ENCODE results near the gene PTGS1. TPM values are rescaled to one million over a fixed set of nuclear protein-coding genes. Genes with fewer than 3 reads are reported as not detected.

Gene PTGS1
- total and polyA plus RNA-seq, 2 donors (not counting 1 experiment from before 2014, with no cell fraction given) = 9.5 to 15.3 TPM

DNA sequence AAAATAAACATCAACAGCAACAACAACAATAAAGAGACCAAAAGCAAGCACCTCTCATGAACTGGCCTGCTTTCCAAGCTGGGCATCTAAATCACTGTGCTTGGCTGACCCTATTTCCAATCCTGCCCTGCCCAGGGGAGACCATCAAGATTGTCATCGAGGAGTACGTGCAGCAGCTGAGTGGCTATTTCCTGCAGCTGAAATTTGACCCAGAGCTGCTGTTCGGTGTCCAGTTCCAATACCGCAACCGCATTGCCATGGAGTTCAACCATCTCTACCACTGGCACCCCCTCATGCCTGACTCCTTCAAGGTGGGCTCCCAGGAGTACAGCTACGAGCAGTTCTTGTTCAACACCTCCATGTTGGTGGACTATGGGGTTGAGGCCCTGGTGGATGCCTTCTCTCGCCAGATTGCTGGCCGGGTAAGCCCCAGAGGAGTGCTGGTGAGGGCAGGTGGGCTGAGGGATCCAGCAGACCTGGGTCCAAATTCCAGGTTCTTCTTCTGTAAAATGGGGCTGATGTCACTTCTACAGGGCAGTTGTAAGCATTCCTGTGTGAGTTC is 15.6 kb downstream of the PTGS1 start:
- Histone ChIP-seq H4K20me1 (ENCODE audit: control insufficient read depth, insufficient read depth, low read length, poor library complexity, severe bottlenecking) (no peaks in the 10 kb centered on the region), H3K9ac (ENCODE audit: low read length) (no peak overlapping the region), H3K4me3 (ENCODE audit: control extremely low read depth in 1 of 5, extremely low read depth in 1 of 5, insufficient read depth in 1 of 5, low read depth in 2 of 5, low read length in 4 of 5) (no peak overlapping the region), H3K9me3 (ENCODE audit: control extremely low read depth in 1 of 3, control insufficient read depth in 2 of 3, insufficient read depth in 1 of 3, low read length in 2 of 3) (no peaks in the 10 kb centered on the region), H3K4me1 (ENCODE audit: control insufficient read depth in 2 of 2, insufficient read depth in 2 of 2, low read length in 2 of 2) (peaks cover 33 to 37% of the 10 kb centered on the region in 2 donors), H3K27me3 (replicated peaks in 1 of 4; ENCODE audit: control extremely low read depth in 1 of 4, control insufficient read depth in 3 of 4, insufficient read depth in 4 of 4, low read length in 3 of 4) (no peaks in the 10 kb centered on the region), H2AFZ (ENCODE audit: insufficient read depth, low read depth, low read length, poor library complexity, severe bottlenecking) (no peak overlapping the region), H3K79me2 (ENCODE audit: control insufficient read depth, insufficient read depth, low read length) (no peaks in the 10 kb centered on the region), H3K36me3 (replicated peaks in 1 of 2; ENCODE audit: control extremely low read depth in 1 of 2, control insufficient read depth in 1 of 2, extremely low read depth in 1 of 2, insufficient read depth in 2 of 2, low read length in 1 of 2) (peaks cover 2 to 33% of the 10 kb centered on the region in 2 experiments), H3K4me2 (replicated peaks; ENCODE audit: low read depth, low read length, poor library complexity, severe bottlenecking) (no peak overlapping the region), H3K27ac (ENCODE audit: low read length in 2 of 2) (no peak overlapping the region)
- no peak for DNase-seq
- WGBS (ENCODE audit: insufficient coverage) = 96% methylated on average over 7 of the region's 8 CpGs
- ChIA-PET POLR2A (no interaction called here), CTCF (interaction anchor here (0.7 to 1.4 kb wide), 4 partner anchors 35 to 264 kb away, joined by 3 to 4 read pairs (median 3); no protein-coding TSS in a partner anchor)
- ATAC-seq (ENCODE audit: low read depth) = no peak
- H3K27ac Mint-ChIP-seq = no peak overlapping the region
- no peak overlapping the region for H3K4me3 Mint-ChIP-seq
- intact Hi-C loops (cut with micrococcal nuclease) = no loop called here
- H3K9me3 Mint-ChIP-seq (ENCODE audit: insufficient read depth) = no peaks in the 10 kb centered on the region
- no peaks in the 10 kb centered on the region for H3K27me3 Mint-ChIP-seq
- TF ChIP-seq, protein P1, sequence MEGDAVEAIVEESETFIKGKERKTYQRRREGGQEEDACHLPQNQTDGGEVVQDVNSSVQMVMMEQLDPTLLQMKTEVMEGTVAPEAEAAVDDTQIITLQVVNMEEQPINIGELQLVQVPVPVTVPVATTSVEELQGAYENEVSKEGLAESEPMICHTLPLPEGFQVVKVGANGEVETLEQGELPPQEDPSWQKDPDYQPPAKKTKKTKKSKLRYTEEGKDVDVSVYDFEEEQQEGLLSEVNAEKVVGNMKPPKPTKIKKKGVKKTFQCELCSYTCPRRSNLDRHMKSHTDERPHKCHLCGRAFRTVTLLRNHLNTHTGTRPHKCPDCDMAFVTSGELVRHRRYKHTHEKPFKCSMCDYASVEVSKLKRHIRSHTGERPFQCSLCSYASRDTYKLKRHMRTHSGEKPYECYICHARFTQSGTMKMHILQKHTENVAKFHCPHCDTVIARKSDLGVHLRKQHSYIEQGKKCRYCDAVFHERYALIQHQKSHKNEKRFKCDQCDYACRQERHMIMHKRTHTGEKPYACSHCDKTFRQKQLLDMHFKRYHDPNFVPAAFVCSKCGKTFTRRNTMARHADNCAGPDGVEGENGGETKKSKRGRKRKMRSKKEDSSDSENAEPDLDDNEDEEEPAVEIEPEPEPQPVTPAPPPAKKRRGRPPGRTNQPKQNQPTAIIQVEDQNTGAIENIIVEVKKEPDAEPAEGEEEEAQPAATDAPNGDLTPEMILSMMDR (IDR thresholded peaks at IDR 0.05) = no peak
- TF ChIP-seq EZH2 (IDR thresholded peaks at IDR 0.05; ENCODE audit: borderline replicate concordance, insufficient read depth, low read depth, low read length, poor library complexity, severe bottlenecking) = no peak
- peaks cover 40% of the 10 kb centered on the region for H3K4me1 Mint-ChIP-seq

DNA sequence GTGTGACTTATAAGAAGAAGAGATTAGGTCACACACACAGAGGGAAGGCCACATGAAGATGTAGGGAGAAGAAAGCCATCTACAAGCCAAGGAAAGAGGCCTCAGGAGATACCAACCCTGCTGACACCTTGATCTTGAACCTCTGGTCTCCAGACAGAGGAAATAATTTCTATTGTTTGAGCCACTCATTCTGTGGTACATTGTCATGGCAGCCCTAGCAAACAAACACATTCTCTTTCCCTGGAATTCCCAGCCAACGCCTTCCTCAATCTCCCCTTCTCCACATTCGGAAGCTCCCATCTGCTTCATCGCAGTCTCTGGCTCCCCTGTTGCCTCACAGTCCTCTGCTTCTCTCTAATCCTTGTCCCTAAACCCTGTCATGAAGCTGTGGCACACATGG is 16.7 kb downstream of the PTGS1 start:
- ATAC-seq (ENCODE audit: low read depth) = no peak

More for the DNA sequence above, 16.7 kb downstream of the PTGS1 start:
- H3K4me2 ChIP-seq (replicated peaks; ENCODE audit: low read depth, low read length, poor library complexity, severe bottlenecking) = no peak overlapping the region
- 97% methylated on average over 3 of the region's 3 CpGs for WGBS (ENCODE audit: insufficient coverage)
- TF ChIP-seq, protein P1 (IDR thresholded peaks at IDR 0.05) = no peak
- TF ChIP-seq EZH2 (IDR thresholded peaks at IDR 0.05; ENCODE audit: borderline replicate concordance, insufficient read depth, low read depth, low read length, poor library complexity, severe bottlenecking) = no peak
- Mint-ChIP-seq H3K27me3 (no peaks in the 10 kb centered on the region), H3K27ac (no peak overlapping the region), H3K4me3 (no peak overlapping the region), H3K4me1 (peaks cover 40% of the 10 kb centered on the region), H3K9me3 (ENCODE audit: insufficient read depth) (no peaks in the 10 kb centered on the region)
- ChIA-PET POLR2A (no interaction called here), CTCF (interaction anchor here (1.4 kb wide), 1 partner anchor 36 kb away, joined by 3 read pairs; no protein-coding TSS in a partner anchor)
- H3K9ac ChIP-seq (ENCODE audit: low read length) = no peak overlapping the region
- no peaks in the 10 kb centered on the region for H3K9me3 ChIP-seq (ENCODE audit: control extremely low read depth in 1 of 3, control insufficient read depth in 2 of 3, insufficient read depth in 1 of 3, low read length in 2 of 3)
- no peak overlapping the region for H3K27ac ChIP-seq (ENCODE audit: low read length in 2 of 2)
- no peak for DNase-seq
- H4K20me1 ChIP-seq (ENCODE audit: control insufficient read depth, insufficient read depth, low read length, poor library complexity, severe bottlenecking) = no peaks in the 10 kb centered on the region
- H3K36me3 ChIP-seq (replicated peaks in 1 of 2; ENCODE audit: control extremely low read depth in 1 of 2, control insufficient read depth in 1 of 2, extremely low read depth in 1 of 2, insufficient read depth in 2 of 2, low read length in 1 of 2) = peaks cover 2 to 31% of the 10 kb centered on the region in 2 experiments
- H3K79me2 ChIP-seq (ENCODE audit: control insufficient read depth, insufficient read depth, low read length) = no peaks in the 10 kb centered on the region
- H3K4me1 ChIP-seq (ENCODE audit: control insufficient read depth in 2 of 2, insufficient read depth in 2 of 2, low read length in 2 of 2) = peaks cover 33 to 37% of the 10 kb centered on the region in 2 donors
- no peak overlapping the region for H3K4me3 ChIP-seq (ENCODE audit: control extremely low read depth in 1 of 5, extremely low read depth in 1 of 5, insufficient read depth in 1 of 5, low read depth in 2 of 5, low read length in 4 of 5)
- no peak overlapping the region for H2AFZ ChIP-seq (ENCODE audit: insufficient read depth, low read depth, low read length, poor library complexity, severe bottlenecking)
- intact Hi-C loops (cut with micrococcal nuclease) = no loop called here
- no peaks in the 10 kb centered on the region for H3K27me3 ChIP-seq (replicated peaks in 1 of 4; ENCODE audit: control extremely low read depth in 1 of 4, control insufficient read depth in 3 of 4, insufficient read depth in 4 of 4, low read length in 3 of 4)
